ENCODE data around the gene TRIL.

GRCh38 chr7:28990200-28990960 is 32.2 kb upstream of the TRIL start:
- TF ChIP-seq, protein P1, sequence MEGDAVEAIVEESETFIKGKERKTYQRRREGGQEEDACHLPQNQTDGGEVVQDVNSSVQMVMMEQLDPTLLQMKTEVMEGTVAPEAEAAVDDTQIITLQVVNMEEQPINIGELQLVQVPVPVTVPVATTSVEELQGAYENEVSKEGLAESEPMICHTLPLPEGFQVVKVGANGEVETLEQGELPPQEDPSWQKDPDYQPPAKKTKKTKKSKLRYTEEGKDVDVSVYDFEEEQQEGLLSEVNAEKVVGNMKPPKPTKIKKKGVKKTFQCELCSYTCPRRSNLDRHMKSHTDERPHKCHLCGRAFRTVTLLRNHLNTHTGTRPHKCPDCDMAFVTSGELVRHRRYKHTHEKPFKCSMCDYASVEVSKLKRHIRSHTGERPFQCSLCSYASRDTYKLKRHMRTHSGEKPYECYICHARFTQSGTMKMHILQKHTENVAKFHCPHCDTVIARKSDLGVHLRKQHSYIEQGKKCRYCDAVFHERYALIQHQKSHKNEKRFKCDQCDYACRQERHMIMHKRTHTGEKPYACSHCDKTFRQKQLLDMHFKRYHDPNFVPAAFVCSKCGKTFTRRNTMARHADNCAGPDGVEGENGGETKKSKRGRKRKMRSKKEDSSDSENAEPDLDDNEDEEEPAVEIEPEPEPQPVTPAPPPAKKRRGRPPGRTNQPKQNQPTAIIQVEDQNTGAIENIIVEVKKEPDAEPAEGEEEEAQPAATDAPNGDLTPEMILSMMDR (conservative IDR thresholded peaks at IDR 0.05; ENCODE audit: low read length), result no peak
- no peak for TF ChIP-seq EZH2phosphoT487 (IDR thresholded peaks at IDR 0.05; ENCODE audit: borderline replicate concordance, low read depth, low read length)
